HK-2 (cell line): ENCODE measurements around the gene CCL17.
"Not testable (repeated sequence)": the region's sequence is repeated elsewhere in the genome, so short reads cannot be mapped to it uniquely, and the experiment has no call there.

Experiments
- DNase-seq: peaks from one replicate; pipeline ENCODE4 v3.0.0-alpha.2; 2018; ENCODE audit not compliant: unreplicated experiment

CCL17 gene

GRCh38 chr16:57396786-57397185, 7.8 kb upstream of the CCL17 start:
- no peak for DNase-seq

DNA sequence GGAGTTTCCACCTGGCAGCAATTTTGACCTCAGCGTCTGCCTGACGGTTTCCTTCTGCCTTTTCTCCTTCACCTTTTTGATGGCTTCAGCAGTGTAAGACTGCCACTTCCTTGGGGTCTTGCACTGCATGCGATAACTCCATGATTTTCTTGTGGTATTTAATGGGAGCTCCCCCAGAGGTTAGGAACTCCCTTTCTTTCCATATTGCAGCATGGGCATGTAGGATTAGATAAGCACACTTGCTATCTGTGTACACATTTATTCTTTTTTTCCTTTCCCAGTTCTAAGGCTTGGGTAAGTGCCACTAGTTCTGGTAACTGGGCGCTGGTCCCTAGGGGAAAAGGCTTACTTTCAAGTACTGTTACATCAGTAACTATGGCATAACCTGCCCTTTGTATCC, 7.1 kb upstream of the CCL17 start:
- DNase-seq = not testable (repeated sequence)

DNA sequence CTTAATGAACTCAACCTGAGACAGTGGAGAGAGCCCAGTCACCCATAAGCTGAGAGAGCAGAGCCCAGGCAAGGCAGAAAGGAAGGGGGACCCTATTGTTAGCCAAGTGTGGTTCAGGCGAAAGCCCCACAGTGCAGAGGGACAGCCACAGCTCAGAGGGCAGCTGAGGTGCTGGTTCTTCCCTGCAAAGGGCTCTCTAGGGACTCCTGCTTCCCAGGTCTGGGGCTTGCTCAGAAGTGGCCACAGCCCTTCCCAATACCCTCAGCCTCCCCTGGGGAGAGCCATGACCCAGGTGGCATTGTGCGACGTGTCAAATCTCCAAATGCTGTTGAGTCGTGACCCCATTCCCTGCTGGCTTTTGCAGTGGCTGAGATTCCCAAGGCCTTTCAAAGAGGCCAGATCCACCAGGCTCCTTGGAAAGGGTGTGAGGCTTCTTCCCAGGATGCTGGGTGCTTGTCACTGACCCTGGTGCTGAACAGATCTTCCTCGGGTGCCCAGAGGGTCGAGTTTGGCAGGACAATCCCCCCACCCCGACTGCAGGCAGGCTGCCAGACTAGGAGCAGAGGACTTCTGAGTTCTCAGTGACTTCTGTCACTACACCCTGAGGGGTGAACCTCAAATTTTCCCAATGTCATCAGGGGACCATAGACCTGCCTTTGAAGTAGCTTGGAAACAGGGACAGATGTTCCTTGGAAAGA, 2.5 kb upstream of the CCL17 start:
- no peak for DNase-seq

DNA sequence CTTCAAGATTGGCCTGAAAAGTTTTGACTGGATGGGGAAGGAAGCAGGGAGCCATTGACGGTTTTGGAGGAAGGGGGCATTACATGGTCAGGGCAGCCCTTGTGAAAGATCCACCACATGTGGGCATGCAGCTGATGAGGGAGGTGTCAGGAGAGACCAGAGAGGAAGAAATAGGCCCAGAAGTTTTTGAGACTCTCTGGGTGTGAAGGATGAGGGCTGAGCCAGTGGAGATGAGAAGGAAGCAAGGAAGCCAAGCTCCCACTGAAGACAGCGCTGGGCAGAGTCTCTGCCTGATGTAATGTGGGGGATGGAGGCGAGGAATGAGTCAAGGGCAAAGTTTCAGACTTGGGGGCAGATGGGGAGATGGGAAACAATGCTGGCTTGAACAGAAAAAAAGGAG, 530 bp downstream of the CCL17 start:
- DNase-seq = no peak

DNA sequence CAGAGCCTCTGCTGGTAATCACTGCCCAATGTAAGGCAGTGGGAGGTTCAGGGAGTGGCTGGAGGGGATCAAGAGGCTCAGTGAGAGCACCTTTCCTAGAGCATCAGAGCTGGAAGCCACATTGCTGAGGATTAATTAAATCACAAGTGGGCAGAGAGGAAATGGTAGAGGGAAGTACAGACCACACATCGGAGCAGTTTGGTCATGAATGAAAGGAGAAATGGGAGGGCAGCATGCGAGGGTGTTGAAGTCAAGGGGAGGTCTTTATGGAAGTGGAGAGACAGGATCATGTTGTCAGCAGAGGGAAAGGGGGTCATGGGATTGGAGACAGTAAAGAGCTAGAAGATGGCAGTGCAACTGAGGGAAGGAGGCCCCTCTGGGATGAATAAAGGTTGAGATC, 2.3 kb downstream of the CCL17 start:
- DNase-seq = no peak

DNA sequence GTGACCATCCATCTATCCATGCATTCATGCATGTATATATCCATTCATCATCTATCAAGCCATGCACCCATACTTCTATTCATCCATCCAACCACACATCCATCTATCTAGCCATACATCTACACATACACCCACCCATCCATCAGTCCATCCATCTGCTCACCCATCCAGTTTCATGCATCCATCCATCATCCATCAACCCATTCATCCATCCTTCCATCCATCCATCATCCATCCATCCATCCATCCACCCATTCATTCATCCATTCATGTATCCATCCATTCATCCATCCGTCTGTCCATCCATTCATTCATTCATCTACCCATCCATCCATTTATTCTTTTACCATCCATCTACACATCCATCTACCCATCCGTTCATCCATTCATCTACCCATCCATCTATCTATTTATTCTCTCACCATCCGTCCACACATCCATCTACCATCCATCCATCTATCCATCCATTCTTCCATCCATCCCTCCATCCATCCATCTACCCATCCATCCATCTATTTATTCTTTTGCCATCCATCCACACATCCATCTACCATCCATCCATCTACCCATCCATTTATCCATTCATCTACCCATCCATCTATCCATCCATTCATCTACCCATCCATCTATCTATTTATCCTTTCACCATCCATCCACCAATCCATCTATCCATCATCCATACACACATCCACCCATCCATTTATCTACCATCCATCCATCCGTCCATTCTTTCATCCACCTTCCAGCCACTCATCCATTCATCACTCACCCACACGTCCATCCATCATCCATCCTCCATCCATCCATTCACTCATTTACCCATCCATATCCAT, 3.2 kb downstream of the CCL17 start:
- no peak for DNase-seq

- DNase-seq = no peak
These were observed 4.5 kb downstream of the CCL17 start for GRCh38 chr16:57409065-57409464.

DNA sequence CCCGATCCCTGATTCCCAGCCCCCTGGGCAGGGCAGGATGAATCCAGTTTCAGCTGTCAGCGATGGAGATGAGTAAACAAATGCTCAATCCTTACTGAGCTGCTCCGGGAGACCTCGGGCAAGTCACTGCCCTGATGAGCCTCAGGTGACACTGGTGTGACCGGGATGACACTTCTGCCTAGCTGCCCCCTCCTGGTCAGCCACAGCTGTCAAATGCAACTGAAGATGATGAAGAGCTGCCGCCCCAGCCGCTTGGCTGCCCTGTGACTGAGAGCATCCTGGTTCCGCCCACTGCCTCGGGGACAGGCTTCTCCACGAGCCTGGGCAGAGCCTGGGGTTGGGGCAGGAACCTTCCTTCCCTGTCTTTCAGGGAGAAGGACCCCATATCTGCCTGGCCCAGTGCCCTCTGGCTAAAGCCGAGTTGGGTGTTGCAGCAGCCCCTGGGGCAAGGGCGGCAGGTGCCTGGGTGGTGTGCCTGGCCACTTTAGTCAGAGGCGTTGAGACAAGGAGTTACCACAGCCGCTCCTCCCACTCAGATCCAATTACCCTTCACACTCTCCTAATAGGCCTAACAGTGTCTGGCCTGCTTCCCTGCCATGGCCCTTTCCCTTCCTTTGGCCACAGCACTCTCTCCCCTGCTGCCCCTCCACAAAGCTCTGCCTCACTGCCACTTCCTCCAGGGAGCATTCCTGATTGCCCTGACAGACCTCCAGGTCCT, 5.5 kb downstream of the CCL17 start:
- DNase-seq = no peak

- DNase-seq = no peak
These were observed 6.9 kb downstream of the CCL17 start for GRCh38 chr16:57411362-57411976.

GRCh38 chr16:57412584-57412983, 8.0 kb downstream of the CCL17 start:
- no peak for DNase-seq

- no peak for DNase-seq
These were observed 8.7 kb downstream of the CCL17 start for GRCh38 chr16:57413301-57413730.

DNA sequence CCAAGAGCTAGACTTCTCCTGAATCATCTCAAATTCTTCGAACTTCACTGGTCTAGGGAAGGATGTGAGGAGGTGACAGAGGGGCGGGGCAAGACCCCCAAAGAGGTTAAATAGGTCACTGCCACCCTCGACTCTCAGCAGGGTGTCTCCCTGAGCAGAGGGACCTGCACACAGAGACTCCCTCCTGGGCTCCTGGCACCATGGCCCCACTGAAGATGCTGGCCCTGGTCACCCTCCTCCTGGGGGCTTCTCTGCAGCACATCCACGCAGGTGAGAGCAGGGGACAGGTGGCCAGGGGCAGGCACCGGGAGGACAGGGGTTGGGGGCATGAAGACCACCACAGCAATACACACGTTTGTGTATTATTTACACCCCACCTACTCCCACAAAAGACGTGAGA, 9.2 kb downstream of the CCL17 start:
- no peak for DNase-seq

DNA sequence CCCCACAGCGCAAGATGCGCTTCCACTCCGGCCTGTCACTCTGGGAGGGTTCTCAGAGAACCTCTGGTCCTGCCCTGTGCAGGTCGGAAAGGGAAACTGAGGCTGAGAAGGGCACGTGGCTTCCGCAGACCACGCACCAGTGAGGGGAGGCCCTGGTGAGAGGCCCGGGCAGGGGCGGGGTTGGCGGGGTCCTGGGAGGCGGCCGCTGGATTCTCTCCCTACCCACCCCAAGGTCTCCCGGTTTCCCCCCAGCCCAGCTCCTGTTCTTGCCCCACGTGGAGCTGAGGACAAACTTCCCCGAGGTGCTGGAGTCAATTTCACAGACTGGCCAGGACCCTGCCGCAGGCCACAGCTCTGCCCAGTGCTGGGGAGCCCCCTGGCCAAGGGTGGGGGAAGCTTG, 11.5 kb downstream of the CCL17 start:
- DNase-seq = no peak

- DNase-seq = no peak
These were observed 14.9 kb downstream of the CCL17 start for GRCh38 chr16:57419506-57419905.

DNA sequence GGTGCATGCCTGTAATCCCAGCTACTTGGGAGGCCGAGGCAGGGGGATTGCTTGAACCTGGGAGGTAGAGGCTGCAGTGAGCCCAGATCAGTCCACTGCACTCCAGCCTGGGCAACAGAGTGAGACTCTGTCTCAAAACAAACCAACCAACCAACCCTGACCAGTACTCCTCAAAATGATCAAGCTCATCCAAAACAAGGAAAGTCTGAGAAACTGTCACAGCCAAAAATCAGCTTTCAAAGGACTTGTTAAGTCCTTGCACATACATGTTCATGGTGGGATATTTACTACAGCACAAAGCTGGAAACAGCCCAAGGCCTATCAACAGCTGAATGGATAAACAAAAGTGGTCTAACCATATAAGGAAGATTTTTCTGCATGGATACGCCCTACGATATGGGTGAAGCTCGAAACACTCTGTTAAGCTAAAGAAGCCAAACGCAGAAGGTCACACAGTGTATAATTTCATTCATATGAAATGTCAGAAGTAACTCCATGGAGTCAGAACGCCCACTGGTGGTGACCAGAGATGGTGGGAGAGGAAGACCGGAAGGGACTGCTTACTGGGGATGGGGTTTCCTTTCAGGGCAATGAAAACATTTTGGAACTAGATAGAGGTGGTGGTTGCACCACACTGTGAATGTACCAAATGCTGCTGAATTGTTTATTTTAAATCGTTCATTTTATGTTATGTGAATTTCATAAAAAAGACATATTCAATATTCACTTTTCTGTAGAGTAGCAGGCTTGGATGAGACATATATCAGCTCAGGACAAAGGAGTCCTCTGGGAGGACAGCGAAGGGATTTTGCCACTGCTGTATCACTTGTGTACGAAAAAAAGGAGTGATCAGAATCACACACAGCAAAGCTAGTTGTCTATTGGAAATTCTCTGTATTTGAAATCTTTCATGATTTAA, 17.7 kb downstream of the CCL17 start:
- no peak for DNase-seq

- DNase-seq = no peak
These were observed 18.6 kb downstream of the CCL17 start for GRCh38 chr16:57423152-57423551.

- DNase-seq = no peak
These were observed 20.0 kb downstream of the CCL17 start for GRCh38 chr16:57424583-57424982.

GRCh38 chr16:57426356-57426755, 21.8 kb downstream of the CCL17 start:
- no peak for DNase-seq

DNA sequence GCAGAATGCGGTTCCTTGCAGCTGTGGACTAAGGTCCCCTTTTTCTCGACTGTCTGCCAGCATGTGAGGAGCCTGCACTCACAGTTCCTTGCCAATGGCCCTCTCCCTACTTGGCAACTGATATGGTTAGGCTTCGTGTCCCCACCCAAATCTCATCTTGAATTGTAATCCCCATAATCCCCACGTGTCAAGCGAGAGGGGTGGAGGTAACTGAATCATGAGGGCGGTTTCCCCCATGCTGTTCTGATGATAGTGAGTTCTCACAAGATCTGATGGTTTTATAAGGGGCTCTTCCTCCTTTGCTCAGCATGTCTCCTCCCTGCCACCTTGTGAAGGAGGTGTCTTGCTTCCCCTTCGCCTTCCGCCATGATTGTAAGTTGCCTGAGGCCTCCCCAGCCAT, 22.7 kb downstream of the CCL17 start:
- no peak for DNase-seq

GRCh38 chr16:57427824-57428223, 23.3 kb downstream of the CCL17 start:
- DNase-seq = no peak

- no peak for DNase-seq
These were observed 26.4 kb downstream of the CCL17 start for GRCh38 chr16:57430955-57431354.
